SK-MEL-5 (cell line): Measurements from ENCODE around the gene SPRTN. TPM values are rescaled to one million over a fixed set of nuclear protein-coding genes. Genes with fewer than 3 reads are reported as not detected.

Experiments used
- DNase-seq: peaks from one replicate; pipeline ENCODE4 v3.0.0-alpha.2; 2016; ENCODE audit warnings: low read depth, low spot score
- in situ Hi-C: cut with HindIII; loops from 2 replicates; pipeline ENCODE4 v1.10.0; 2016; ENCODE audit warnings: low sequenced_read_pairs, high pct_unique_total_duplicates, low pct_unique_long_range_greater_than_20kb
- polyA plus RNA-seq, 2 experiments: library from polyadenylated mRNA; depleted of rRNA; stranded (reverse); fragments of >200 nt; gene quantifications; 2 replicates each; pipeline ENCODE4 v1.2.3, GENCODE V29; 2015
- total RNA-seq: library from RNA; depleted of rRNA; stranded (reverse); fragments of >200 nt; shearing (Covaris generic); gene quantifications from 2 replicates; pipeline ENCODE4 v1.2.3, GENCODE V29; 2014; rRNA removed

Gene SPRTN, protein sequence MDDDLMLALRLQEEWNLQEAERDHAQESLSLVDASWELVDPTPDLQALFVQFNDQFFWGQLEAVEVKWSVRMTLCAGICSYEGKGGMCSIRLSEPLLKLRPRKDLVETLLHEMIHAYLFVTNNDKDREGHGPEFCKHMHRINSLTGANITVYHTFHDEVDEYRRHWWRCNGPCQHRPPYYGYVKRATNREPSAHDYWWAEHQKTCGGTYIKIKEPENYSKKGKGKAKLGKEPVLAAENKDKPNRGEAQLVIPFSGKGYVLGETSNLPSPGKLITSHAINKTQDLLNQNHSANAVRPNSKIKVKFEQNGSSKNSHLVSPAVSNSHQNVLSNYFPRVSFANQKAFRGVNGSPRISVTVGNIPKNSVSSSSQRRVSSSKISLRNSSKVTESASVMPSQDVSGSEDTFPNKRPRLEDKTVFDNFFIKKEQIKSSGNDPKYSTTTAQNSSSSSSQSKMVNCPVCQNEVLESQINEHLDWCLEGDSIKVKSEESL
- 11.0 and 11.5 TPM in 2 replicates for total RNA-seq
- polyA plus RNA-seq (2015; cell fraction: cytosol; rRNA removed): 9.6 and 11.8 TPM in 2 replicates
- 19.2 and 21.1 TPM in 2 replicates for polyA plus RNA-seq (2015; cell fraction: nucleus; rRNA removed)

DNA sequence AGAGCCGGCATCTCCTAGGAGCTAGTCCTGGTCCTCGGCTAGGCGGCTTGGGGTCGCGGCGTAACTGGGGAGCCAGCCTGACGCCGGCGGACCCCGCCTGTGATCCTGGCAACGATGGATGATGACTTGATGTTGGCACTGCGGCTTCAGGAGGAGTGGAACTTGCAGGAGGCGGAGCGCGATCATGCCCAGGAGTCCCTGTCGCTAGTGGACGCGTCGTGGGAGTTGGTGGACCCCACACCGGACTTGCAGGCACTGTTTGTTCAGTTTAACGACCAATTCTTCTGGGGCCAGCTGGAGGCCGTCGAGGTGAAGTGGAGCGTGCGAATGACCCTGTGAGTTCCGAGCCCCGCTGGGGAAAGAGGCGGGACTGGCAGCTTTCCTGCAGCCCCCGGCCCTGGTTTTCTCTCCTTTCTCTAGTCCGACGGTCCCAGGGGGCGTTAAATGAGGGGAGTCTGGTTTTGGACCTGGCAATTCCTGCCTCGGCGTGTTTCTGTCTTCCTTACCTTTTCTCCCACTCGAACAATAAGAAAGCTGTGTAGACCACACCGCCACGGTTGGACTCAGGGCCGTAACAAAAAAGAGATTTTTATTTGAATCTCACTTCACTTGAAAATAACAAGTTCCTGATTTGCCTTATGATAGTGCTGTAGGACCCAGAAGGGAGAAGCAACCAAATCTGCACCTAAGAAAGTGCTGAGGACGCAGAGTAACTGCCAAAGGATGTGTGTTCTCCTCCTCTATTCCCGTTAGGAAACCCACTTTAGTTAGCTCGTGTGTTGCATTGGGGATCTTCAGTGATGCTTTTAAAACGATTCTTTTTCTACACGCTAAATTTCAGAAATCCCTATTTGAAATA lies at the start of gene SPRTN:
Gene SPRTN (plus strand): TSS at position 24 of the 859 bp plus-strand sequence. CDS start 91 bp downstream, at position 115.
- in situ Hi-C loops: no loop called here
- DNase-seq: no peak

DNA sequence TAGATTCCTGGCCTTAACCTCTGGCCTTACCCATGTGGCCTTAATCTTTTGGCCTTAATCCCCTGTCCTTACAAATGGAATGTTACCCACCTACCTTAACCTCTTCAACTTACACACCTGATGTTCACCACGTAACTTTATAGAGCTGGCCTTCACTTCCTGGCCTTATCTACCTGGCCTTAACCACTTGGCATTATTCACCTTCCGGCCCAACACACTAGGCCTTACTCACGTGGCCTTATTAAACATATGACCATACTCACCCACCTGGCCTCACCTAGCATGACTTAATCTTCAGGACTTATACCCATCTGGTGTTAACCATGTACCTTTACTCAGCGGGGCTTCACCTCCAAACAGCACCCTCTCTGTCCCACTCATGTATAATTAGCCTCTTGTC lies 42.2 kb upstream of the SPRTN start:
- no peak for DNase-seq

DNA sequence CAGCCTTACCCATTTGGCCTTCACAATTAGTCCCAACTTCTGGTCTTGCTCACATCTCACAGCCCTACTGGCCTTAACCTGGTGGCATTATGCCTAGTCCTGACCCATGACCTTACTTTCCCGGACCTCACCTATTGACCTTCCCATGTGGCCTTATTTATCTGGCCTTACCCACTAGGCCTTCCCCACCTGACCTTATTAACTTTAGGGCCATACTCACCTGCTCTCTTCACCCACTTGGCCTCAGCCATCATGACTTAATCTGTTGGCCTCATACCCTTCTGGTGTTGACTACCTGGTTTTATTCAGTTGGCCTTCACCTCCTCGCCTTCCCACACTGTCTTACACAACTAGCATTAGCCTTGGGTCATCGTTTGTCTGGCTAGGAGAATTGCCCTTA lies 36.1 kb upstream of the SPRTN start:
- DNase-seq: no peak
- in situ Hi-C loops: no loop called here

More for the DNA sequence above, 42.2 kb upstream of the SPRTN start:
- in situ Hi-C loops: no loop called here

DNA sequence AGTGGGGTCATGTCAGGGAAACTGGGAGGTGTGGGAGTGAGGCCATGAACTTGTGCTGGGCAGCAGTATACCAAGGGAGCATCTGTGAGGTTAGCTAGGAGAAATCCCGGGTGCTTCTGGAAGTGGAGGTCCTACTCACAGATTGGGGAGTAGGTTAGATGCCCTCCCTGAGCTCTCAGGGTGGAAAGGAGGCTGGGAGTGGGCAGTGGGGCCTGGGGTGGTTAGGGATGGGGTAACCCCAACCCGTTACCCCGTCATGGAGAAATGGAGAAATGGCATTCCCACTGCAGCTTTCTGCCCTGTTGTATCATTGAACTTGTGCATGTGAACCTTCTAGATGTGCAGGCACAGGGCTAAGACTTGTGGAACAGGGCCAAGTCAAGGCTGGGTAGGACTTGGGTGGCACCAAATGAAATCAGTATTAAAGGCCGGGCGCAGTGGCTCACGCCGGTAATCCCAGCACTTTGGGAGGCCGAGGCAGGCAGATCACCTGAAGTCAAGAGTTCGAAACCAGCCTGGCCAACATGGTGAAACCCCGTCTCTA lies 27.6 kb upstream of the SPRTN start:
- in situ Hi-C loops: no loop called here
- DNase-seq: no peak

DNA sequence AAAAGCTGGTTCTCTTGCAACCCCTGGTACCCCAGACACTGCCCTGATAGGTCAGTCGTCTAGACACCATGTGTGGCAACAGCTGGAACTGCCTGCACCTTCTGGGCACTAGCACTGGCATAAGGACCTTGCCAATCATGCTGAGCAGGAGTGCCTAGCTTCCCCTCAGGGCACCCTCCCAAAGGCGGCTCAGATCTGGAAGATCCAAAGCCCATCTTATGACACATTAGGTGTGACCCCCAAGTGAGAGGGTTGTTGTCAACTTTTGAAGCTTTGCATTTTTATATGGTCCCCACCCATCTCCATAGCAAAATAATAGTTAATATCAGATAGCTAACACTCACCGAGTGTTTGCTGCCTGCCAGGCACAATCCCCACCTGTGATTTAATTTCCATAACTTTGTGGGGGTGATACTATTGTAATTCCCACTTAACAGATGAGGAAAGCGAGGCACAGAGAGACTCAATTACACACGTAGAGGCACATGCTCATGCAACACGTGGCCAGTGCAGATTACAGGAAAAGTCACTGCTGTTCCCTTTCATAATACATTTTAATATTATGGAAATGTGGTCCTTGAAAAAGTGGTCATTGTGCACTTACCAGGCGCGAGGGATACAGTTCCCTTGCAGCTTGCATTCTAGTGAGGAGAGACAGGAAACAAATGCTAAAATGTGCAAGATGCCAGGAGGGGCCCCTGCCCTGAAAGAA lies 26.2 kb upstream of the SPRTN start:
- DNase-seq: no peak
- in situ Hi-C loops: no loop called here

DNA sequence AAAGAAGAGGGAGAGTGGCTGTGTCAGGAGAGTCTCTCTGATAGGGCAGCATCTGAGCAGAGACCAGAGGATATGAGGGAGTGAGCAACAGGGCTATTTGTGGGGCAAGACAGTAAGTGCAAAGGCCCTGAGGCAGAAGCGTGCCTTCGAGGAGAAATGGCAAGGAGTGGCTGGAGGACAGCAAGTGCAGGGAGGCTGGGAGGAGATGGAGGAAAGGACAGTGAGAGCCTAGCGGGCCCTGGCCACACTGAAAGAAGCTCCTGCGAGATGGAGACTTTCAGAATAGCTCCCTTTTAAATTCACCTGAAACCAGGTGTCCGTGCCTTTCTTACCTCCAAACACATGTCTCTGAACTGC lies 25.7 kb upstream of the SPRTN start:
- in situ Hi-C loops: no loop called here
- no peak for DNase-seq

DNA sequence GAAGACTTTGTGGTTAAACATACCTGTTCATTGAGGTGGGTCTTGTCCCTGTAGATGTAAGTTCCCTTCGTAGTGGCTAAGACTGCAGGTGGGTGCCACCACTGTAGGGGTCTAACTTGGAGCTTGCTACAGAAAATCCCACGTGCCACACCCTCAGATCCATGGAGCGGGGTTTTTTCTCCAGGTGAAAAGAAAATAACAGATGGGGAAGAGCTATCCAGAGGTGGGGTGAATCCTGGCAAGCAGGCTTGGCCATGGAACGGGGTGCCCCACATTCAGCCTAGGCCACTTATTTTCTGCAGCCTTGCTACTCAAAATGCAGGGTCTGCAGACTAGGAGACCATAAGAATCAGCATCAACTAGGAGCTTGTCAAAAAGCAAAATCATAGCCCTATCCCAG lies 24.4 kb upstream of the SPRTN start:
- in situ Hi-C loops: no loop called here
- DNase-seq: no peak

DNA sequence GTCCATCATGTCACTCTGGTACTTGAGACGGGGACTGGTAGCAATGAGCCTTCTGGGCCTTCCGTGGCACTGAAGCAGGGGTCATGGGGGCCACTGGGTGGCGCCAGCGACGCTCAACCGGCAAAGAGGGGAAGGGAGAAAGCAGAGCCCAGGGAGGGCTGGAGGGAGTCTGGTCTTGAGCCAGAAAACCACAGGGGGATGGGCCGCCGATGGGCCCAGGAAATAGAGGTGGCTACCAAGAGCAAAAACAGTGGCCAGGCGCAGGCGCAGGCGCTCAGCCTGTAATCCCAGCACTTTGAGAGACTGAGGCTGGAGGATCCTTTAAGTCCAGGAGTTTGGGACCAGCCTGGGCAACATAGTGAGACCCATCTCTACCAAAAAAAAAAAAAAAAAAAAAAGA lies 22.2 kb upstream of the SPRTN start:
- DNase-seq: peak; percentile 75
- in situ Hi-C loops: no loop called here

DNA sequence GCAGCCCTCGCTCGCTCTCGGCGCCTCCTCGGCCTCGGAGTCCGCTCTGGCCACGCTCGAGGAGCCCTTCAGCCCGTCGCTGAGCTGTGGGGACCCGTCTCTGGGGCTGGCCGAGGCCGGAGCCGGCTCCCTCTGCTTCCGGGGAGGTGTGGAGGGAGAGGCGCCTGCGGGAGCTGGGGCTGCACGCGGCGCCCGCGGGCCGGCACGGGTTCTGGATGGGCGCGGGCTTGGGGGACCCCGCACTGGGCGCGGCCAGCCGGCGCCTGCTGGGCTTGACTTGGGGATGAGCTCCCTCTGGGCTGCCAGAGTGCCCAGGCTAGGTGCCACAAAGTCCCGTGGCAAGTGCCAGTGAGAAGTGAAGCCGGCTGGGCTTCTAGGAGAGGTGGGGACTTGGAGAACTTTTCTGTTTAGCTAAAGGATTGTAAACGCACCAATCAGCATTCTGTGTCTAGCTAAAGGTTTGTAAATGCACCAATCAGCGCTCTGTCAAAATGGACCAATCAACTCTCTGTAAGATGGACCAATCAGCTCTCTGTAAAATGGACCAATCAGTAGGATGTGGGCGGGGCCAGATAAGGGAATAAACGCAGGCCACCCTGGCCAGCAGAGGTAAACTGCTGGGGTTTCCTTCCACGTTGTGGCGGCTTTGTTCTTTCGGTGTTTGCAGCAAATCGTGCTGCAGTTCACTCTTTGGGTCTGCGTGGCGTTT lies 20.6 kb upstream of the SPRTN start:
- no peak for DNase-seq
- in situ Hi-C loops: no loop called here

DNA sequence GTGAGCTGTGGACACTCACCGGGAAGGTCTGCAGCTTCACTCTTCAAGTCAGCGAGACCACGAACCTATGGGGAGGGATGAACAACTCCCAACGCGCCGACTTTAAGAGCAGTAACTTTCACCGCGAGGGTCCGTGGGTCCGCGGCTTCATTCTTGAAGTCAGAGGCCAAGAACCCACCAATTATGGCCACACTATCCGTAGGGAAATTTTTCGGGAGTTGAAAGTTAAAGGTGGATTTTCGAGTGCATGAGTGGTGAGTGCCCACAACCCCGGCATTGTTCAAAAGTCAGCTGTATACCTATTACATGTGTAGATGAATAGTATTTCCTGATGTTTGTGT lies 20.1 kb upstream of the SPRTN start:
- DNase-seq: no peak
- in situ Hi-C loops: no loop called here

DNA sequence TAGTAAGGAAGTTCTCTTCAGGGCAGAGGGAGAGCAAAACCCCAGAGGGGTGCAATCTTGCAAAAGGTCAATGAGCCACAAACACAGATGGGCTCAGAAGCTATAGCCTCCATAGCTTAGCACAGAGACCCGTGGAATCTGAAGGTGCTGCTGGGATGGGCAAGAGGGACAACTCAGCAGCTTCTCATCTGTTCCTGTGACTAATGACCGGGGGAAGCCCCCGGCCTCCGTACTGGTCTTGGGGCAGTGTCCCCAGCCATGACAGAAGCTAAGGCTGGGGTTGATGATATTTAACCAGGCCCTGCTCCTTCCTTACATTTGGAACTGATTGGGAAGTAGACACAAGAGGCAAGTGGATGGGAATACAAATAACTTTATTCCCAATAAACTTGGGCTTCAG lies 19.5 kb upstream of the SPRTN start:
- in situ Hi-C loops: no loop called here

DNA sequence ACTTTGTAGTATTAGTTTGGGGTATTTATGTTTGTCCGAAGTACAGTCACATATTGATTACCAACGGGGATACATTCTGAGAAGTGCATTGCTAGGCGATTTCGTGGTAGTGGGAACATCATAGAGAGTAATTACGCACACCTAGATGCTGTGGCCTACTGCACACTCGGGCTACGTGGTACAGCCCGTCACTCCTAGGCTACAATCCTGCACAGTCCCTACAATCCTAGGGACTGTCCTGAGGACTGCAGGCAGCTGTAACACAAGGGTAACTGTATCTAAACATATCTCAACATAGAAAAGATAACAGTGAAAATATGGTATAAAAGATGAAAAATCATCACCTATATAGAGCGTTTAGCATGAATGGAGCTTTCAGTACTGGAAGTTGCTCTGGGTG lies 19.0 kb upstream of the SPRTN start:
- in situ Hi-C loops: no loop called here
- DNase-seq: no peak

More for the DNA sequence above, 19.5 kb upstream of the SPRTN start:
- DNase-seq: no peak

DNA sequence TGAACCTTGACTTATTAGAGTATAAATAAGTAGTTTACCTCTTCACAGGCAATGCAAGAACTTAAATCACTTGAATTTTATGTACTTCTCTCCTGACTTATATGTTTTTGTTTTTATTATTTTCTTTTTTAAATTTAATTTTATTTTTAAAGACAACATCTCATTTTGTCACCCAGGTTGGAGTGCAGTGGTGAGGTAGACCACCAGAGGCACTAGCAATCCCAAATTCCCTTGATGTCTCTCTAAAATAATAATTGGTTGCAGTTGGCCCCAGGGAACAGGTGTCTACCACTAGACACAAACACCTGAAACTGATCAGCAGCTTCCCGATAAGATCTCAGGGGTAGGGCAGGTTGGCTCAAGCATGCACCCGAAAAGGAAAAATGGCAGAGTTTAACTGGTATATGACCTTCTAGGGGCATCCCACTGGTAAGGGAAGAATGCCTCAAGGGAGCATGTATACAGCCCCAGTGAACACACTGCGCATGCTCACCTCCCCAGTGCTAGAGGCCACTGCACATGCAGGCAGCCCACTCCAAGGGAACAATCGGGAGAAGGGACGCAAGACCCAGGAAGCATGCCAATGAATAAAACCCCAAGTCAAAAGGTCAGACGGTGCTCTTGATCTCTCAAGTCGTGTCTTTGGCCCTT lies 15.1 kb upstream of the SPRTN start:
- DNase-seq: no peak
- in situ Hi-C loops: no loop called here

DNA sequence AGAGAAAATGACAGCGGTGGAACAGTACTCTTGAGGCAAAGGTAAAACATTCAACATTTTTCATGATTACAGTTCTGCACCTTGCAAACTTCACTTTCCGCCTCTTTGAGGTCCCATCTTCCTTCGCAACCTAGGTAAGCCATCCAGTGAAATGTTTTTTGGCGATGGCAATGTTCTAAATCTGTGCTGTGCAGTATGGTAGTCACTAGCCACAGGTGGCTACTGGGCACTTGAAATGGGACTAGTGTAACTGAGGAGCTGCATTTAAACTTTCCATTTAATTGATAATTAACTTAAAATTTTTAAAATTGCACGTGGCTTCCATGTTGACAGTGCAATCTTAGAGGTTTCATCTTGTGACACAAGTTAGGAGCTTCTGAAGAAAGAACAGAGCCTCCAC lies 13.4 kb upstream of the SPRTN start:
- DNase-seq: no peak
- in situ Hi-C loops: no loop called here

DNA sequence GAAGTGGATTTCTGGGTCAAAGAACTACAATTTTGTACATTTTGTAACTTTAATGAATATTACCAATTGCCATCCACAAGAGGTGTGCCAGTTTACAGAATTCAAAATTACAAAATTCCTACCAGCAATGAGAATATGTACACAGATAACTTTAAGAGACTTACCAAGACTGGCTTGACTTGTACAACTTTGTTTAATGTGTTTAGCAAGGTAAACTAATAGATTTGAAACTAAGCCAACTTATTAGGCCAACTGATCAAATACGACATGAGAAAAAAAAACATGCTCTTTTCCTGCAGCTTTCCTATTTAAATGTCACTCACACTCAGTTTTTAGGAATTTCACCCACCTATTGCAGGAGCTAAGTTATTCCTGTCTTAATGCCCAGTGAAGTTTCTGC lies 11.8 kb upstream of the SPRTN start:
- DNase-seq: no peak
- in situ Hi-C loops: no loop called here

DNA sequence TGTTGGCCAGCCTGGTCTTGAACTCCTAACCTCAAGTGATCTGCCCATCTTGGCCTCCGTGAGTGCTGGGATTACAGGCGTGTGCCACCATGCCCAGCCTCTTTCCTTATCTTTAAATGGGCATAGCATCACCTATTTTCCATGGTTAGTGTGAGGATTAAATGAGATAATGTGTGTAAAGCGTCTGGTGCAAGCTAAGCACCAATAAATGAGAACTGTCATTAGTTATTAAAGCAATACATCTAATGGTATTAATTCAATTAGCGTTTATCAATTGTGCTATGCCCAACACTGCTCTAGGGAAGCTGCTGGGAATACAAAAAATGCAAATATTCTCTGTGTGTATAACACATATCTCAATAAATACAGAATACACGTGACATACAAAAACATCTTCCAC lies 10.5 kb upstream of the SPRTN start:
- no peak for DNase-seq
- in situ Hi-C loops: no loop called here

DNA sequence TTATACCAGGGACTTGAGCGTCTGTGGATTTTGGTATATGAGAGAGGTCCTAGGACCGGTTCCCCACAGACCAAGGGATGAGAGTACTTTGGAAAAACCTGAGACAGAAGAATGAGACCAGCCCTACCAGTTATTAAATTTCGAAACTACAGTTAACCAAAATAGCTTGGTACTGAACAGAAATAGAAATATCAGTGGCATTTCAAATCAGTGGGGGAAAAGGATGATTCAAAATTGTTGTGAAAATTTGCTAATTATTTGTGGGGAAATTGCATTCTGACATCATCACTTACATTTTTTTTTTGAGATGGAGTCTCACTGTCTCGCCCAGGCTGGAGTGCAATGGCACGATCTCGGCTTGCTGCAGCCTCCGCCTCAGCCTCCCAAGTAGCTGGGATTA lies 8.6 kb upstream of the SPRTN start:
- in situ Hi-C loops: no loop called here

More for the DNA sequence above, 8.6 kb upstream of the SPRTN start:
- no peak for DNase-seq
